H4 (cell line): ENCODE results near the gene CD209. TPM values are rescaled to one million over a fixed set of nuclear protein-coding genes. Genes with fewer than 3 reads are reported as not detected.

Experiments used
- DNase-seq: peaks from one replicate; pipeline ENCODE4 v3.0.0-alpha.2; 2015; ENCODE audit warnings: low spot score
- total RNA-seq: library from RNA; depleted of rRNA; stranded (reverse); fragments of >200 nt; shearing (Covaris generic); gene quantifications from 2 replicates; pipeline ENCODE4 v1.2.3, GENCODE V29; 2014

Gene CD209
- total RNA-seq, 1 experiment from 2014 or later: 0.10 TPM

GRCh38 chr19:7739211-7739755 is 8.1 kb downstream of the CD209 start:
- DNase-seq: no peak

GRCh38 chr19:7738023-7738422 is 9.3 kb downstream of the CD209 start:
- DNase-seq: no peak

- no peak for DNase-seq
These were observed 10.1 kb downstream of the CD209 start for GRCh38 chr19:7737215-7737614.

- no peak for DNase-seq
These were observed 11.2 kb downstream of the CD209 start for GRCh38 chr19:7736148-7736547.

- peak; percentile 39 for DNase-seq
These were observed 12.8 kb downstream of the CD209 start for GRCh38 chr19:7734220-7735203.

- no peak for DNase-seq
These were observed 14.0 kb downstream of the CD209 start for GRCh38 chr19:7733376-7733775.

- DNase-seq: no peak
These were observed 15.3 kb downstream of the CD209 start, which contains the start of gene CLEC4G for GRCh38 chr19:7732045-7732444. Gene CLEC4G (minus strand): TSS chr19:7732110. CDS start chr19:7732102, 8 bp downstream.

- DNase-seq: no peak
These were observed 15.7 kb downstream of the CD209 start for GRCh38 chr19:7731615-7732014.

- DNase-seq: no peak
These were observed 16.1 kb downstream of the CD209 start for GRCh38 chr19:7731218-7731595.

GRCh38 chr19:7730286-7731217 is 16.8 kb downstream of the CD209 start:
- DNase-seq: no peak

- DNase-seq: no peak
These were observed 17.5 kb downstream of the CD209 start for GRCh38 chr19:7729831-7730285.

GRCh38 chr19:7729211-7729610 is 18.1 kb downstream of the CD209 start:
- DNase-seq: no peak

GRCh38 chr19:7725791-7726190 is 21.5 kb downstream of the CD209 start:
- no peak for DNase-seq

- DNase-seq: no peak
These were observed 25.1 kb downstream of the CD209 start for GRCh38 chr19:7722231-7722651.

- no peak for DNase-seq
These were observed 27.0 kb downstream of the CD209 start for GRCh38 chr19:7720351-7720750.

- DNase-seq: no peak
These were observed 28.7 kb downstream of the CD209 start for GRCh38 chr19:7718668-7719067.

GRCh38 chr19:7716762-7717161 is 30.6 kb downstream of the CD209 start:
- no peak for DNase-seq

GRCh38 chr19:7715671-7716070 is 31.7 kb downstream of the CD209 start:
- DNase-seq: no peak

GRCh38 chr19:7710616-7711015 is 36.7 kb downstream of the CD209 start:
- no peak for DNase-seq

GRCh38 chr19:7709932-7710460 is 37.3 kb downstream of the CD209 start:
- DNase-seq: no peak

GRCh38 chr19:7706955-7707456 is 40.3 kb downstream of the CD209 start:
- DNase-seq: no peak
